Uterus (tissue), 4 donors: Measurements from ENCODE around the gene ATP1A2. TPM values are rescaled to one million over a fixed set of nuclear protein-coding genes. Genes with fewer than 3 reads are reported as not detected.
"Not testable (repeated sequence)": the region's sequence is repeated elsewhere in the genome, so short reads cannot be mapped to it uniquely, and the experiment has no call there.

Experiments
- DNase-seq, 2 donors: peaks; one replicate each; pipeline ENCODE4 v3.0.0-alpha.2; 2019 to 2020
- H3K27ac ChIP-seq, 2 donors: fragments of 200-600 bp; sonication (generic); 1 replicate in 1 of 2; 2 replicates in 1 of 2; pipeline ENCODE4 v1.5.1; 2016 to 2018
- H3K27me3 ChIP-seq, 2 donors: fragments of 200-600 bp; sonication (generic); one replicate each; pipeline ENCODE4 v1.5.1; 2018 to 2019; ENCODE audit warnings: control low read depth in 1 of 2
- H3K36me3 ChIP-seq, 2 donors: fragments of 200-600 bp; sonication (generic); one replicate each; pipeline ENCODE4 v1.5.1; 2019; ENCODE audit warnings: control low read depth in 1 of 2
- H3K4me1 ChIP-seq, 2 donors: fragments of 200-600 bp; sonication (generic); one replicate each; pipeline ENCODE4 v1.5.1; 2018 to 2019; ENCODE audit warnings: control low read depth in 1 of 2
- H3K4me3 ChIP-seq, 2 donors: fragments of 200-600 bp; sonication (generic); 1 replicate in 1 of 2; 2 replicates in 1 of 2; pipeline ENCODE4 v1.5.1; 2018 to 2019; ENCODE audit warnings: mild to moderate bottlenecking in 1 of 2
- H3K9me3 ChIP-seq, 2 donors: fragments of 200-600 bp; sonication (generic); one replicate each; pipeline ENCODE4 v1.5.1; 2019; ENCODE audit warnings: control low read depth in 1 of 2
- POLR2A ChIP-seq, 2 donors: fragments of 450-650 bp; IDR thresholded peaks; one replicate each; pipeline ENCODE4 v1.6.1; 2016; ENCODE audit warnings: antibody characterized with exemption in 2 of 2, mild to moderate bottlenecking in 1 of 2, moderate library complexity in 1 of 2
- intact Hi-C: fragments of 100-400 bp; cut with DNase I; formaldehyde crosslinking; loops from one replicate; pipeline ENCODE4 v1.15.1; 2023; ENCODE audit warnings: low total_unique reads
- total RNA-seq, 4 donors: library from RNA; depleted of rRNA in 3 of 4; stranded (reverse); fragments of >200 nt in 3 of 4; gene quantifications; one replicate each; pipeline versions ENCODE4 v1.1.0 to v1.2.4, GENCODE V29; 2014 to 2023
- TF ChIP-seq, protein P1 (sequence below), 4 experiments: fragments of 200-600 bp in 2 of 4; fragments of 450-650 bp in 2 of 4; sonication (generic) in 2 of 4; IDR thresholded peaks; one replicate each; pipeline ENCODE4 v1.5.1; 2016 to 2019; ENCODE audit warnings: antibody characterized with exemption in 4 of 4, mild to moderate bottlenecking in 2 of 4, moderate library complexity in 1 of 4
- donor health status: DM: yes; HTN: yes; CAD: no.

The ATP1A2 gene
- total RNA-seq, 4 donors from 2014 or later = 1.2 to 36.8 (median 13.4) TPM

DNA sequence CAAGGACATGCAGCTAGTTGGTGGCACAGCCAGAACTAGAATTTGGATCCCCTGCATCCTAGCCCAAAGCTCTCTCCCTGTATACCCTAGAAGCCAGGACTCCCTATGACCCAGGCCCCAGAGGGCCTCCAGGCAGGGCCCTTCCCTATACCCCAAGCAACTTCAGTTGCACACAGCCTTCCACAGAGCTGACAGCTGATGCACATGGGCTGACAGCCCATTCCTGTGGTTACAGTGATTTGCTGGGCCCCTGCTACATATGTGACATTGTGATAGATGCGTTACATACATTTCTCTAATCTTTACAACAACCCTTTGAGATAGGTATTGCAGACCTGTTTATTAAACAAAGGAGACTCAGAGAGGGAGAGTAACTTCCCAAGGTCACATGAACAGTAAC is 5.8 kb downstream of the ATP1A2 start:
- no peaks in the 10 kb centered on the region for H3K4me1 ChIP-seq
- no peak for TF ChIP-seq POLR2A (IDR thresholded peaks at IDR 0.05)
- H3K9me3 ChIP-seq = no peaks in the 10 kb centered on the region
- no peak for DNase-seq
- no peaks in the 10 kb centered on the region for H3K36me3 ChIP-seq
- H3K27me3 ChIP-seq = no peaks in the 10 kb centered on the region
- intact Hi-C loops = no loop called here
- no peak overlapping the region for H3K27ac ChIP-seq
- H3K4me3 ChIP-seq = no peak overlapping the region

DNA sequence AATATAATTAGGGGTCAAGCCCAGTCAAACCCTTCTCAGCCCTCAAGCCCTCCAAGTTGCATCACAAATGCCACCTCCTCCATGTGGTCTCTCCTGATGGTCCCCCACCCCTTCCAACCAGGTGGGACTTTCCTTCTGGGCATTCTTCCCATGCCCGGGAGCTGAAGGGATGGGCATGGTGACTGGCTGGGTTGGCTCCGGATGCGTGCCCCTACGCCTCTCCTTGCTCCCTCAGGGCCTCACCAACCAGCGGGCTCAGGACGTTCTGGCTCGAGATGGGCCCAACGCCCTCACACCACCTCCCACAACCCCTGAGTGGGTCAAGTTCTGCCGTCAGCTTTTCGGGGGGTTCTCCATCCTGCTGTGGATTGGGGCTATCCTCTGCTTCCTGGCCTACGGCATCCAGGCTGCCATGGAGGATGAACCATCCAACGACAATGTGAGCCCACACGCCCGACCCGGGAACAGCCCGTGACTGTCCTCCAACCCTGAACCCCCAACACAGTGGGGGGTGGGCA is 7.5 kb downstream of the ATP1A2 start:
- H3K27ac ChIP-seq = no peak overlapping the region
- TF ChIP-seq, protein P1, sequence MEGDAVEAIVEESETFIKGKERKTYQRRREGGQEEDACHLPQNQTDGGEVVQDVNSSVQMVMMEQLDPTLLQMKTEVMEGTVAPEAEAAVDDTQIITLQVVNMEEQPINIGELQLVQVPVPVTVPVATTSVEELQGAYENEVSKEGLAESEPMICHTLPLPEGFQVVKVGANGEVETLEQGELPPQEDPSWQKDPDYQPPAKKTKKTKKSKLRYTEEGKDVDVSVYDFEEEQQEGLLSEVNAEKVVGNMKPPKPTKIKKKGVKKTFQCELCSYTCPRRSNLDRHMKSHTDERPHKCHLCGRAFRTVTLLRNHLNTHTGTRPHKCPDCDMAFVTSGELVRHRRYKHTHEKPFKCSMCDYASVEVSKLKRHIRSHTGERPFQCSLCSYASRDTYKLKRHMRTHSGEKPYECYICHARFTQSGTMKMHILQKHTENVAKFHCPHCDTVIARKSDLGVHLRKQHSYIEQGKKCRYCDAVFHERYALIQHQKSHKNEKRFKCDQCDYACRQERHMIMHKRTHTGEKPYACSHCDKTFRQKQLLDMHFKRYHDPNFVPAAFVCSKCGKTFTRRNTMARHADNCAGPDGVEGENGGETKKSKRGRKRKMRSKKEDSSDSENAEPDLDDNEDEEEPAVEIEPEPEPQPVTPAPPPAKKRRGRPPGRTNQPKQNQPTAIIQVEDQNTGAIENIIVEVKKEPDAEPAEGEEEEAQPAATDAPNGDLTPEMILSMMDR (IDR thresholded peaks at IDR 0.05) = no peak
- TF ChIP-seq POLR2A (IDR thresholded peaks at IDR 0.05) = no peak
- H3K36me3 ChIP-seq = no peaks in the 10 kb centered on the region
- no peak overlapping the region for H3K4me3 ChIP-seq
- intact Hi-C loops = no loop called here
- no peaks in the 10 kb centered on the region for H3K27me3 ChIP-seq
- no peaks in the 10 kb centered on the region for H3K9me3 ChIP-seq
- H3K4me1 ChIP-seq = no peaks in the 10 kb centered on the region
- DNase-seq = no peak

DNA sequence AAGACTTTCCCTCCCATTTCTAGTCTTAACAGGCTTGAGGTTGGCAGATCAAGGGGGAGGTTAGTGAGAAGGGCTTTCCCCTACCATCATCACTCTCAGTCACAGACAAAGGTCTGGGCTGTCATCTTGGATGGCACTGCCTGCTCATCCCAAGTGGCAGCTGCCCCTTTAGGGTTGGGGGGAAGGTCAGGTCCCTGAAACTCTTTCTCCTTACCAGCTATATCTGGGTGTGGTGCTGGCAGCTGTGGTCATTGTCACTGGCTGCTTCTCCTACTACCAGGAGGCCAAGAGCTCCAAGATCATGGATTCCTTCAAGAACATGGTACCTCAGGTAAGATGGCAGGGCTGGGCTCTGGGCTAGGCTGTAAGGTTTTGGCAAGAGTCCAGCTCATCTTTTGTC is 8.2 kb downstream of the ATP1A2 start:
- Histone ChIP-seq H3K36me3 (no peaks in the 10 kb centered on the region), H3K4me3 (no peak overlapping the region), H3K27me3 (no peaks in the 10 kb centered on the region), H3K4me1 (no peaks in the 10 kb centered on the region), H3K9me3 (no peaks in the 10 kb centered on the region), H3K27ac (no peak overlapping the region)
- intact Hi-C loops = no loop called here
- TF ChIP-seq, protein P1 (IDR thresholded peaks at IDR 0.05) = no peak
- TF ChIP-seq POLR2A (IDR thresholded peaks at IDR 0.05) = no peak
- no peak for DNase-seq

DNA sequence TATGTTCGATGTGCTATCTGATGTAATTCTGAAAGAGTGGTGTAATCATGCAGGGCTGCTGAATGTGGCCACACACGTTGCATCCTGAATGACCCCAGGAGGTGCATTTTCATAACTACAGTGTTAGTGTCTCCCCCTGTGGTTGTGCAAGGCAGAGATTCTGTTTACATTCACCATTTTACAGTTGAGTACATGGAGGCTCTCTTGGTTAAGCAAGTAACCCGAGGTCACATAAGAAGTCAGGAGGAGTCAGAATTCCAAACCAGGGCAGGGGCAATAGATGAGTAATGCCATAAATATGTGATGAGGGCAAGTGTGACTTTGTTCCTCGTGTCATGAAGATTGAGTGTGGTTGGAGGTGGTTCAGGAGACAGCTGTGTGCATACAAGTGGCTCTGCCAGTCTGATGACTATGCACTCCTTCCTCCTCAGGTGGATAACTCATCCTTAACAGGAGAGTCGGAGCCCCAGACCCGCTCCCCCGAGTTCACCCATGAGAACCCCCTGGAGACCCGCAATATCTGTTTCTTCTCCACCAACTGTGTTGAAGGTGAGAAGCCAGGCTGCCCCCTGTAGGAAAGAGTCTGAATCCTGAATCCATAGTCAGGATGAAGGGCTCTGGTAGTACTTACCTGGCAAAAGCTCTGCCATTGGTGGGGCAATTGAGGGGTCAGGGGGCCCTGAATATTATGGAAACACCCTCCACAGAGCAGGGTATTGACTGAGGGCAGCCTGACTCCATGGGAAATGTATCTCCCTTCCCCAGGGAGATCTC is 9.3 kb downstream of the ATP1A2 start:
- no peaks in the 10 kb centered on the region for H3K9me3 ChIP-seq
- no peaks in the 10 kb centered on the region for H3K36me3 ChIP-seq
- H3K4me1 ChIP-seq = no peaks in the 10 kb centered on the region
- no peak overlapping the region for H3K27ac ChIP-seq
- TF ChIP-seq POLR2A (IDR thresholded peaks at IDR 0.05) = no peak
- TF ChIP-seq, protein P1 (IDR thresholded peaks at IDR 0.05) = no peak
- intact Hi-C loops = no loop called here
- no peaks in the 10 kb centered on the region for H3K27me3 ChIP-seq
- H3K4me3 ChIP-seq = no peak overlapping the region
- DNase-seq = no peak

DNA sequence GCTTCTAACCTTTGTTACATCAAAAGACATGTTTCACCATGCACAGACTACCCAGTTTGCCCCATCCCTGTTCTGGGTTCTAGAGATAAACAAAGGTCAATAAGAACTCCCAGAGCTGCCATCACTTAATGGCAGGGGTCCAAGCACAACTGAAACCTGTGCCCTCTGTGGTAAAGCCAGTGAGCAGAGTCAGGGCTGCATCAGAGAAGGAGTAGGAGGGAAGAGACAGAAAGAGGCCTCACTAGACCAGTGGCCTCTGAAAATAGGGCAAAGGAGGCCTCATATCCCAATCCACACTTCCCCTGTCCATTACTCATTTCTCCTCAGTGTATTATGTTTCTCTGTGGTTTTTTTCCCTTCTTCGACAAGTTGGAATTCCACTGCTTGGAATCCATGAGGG is 10.2 kb downstream of the ATP1A2 start:
- Histone ChIP-seq H3K4me3 (no peak overlapping the region), H3K27ac (no peak overlapping the region), H3K4me1 (no peaks in the 10 kb centered on the region), H3K36me3 (no peaks in the 10 kb centered on the region), H3K27me3 (no peaks in the 10 kb centered on the region), H3K9me3 (no peaks in the 10 kb centered on the region)
- DNase-seq = no peak
- no peak for TF ChIP-seq POLR2A (IDR thresholded peaks at IDR 0.05)
- TF ChIP-seq, protein P1 (IDR thresholded peaks at IDR 0.05) = no peak
- intact Hi-C loops = no loop called here

DNA sequence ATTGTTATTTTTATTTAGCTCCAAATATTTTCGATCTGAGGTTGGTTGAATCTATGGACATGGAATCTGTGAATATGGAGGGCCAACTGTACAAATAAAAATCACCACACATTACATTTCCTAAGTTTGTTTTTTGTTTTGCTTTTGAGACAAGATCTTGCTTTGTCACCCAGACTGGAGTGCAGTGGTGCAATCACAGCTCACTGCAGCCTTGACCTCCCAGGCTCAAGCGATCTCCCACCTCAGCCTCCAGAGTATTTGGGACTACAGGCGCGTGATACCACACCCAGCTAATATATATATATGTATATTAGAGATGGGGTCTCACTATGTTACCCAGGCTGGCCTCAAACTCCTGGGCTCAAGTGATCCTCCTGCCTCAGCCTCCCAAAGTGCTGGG is 10.8 kb downstream of the ATP1A2 start:
- H3K9me3 ChIP-seq, DNase-seq, H3K36me3 ChIP-seq, H3K4me3 ChIP-seq, H3K27ac ChIP-seq, H3K27me3 ChIP-seq, intact Hi-C loops, H3K4me1 ChIP-seq: not testable (repeated sequence)
